22Rv1 (cell line): Measurements from ENCODE around the gene IKZF1.

Source experiments
- ZFX ChIP-seq: fragments of 450-650 bp; IDR thresholded peaks from 2 replicates; pipeline ENCODE4 v1.6.1; 2017; ENCODE audit warnings: antibody characterized with exemption, borderline replicate concordance
- TF ChIP-seq, protein P1 (sequence below): fragments of 450-650 bp; IDR thresholded peaks from 2 replicates; pipeline ENCODE4 v1.5.1; 2017; ENCODE audit warnings: mild to moderate bottlenecking

DNA sequence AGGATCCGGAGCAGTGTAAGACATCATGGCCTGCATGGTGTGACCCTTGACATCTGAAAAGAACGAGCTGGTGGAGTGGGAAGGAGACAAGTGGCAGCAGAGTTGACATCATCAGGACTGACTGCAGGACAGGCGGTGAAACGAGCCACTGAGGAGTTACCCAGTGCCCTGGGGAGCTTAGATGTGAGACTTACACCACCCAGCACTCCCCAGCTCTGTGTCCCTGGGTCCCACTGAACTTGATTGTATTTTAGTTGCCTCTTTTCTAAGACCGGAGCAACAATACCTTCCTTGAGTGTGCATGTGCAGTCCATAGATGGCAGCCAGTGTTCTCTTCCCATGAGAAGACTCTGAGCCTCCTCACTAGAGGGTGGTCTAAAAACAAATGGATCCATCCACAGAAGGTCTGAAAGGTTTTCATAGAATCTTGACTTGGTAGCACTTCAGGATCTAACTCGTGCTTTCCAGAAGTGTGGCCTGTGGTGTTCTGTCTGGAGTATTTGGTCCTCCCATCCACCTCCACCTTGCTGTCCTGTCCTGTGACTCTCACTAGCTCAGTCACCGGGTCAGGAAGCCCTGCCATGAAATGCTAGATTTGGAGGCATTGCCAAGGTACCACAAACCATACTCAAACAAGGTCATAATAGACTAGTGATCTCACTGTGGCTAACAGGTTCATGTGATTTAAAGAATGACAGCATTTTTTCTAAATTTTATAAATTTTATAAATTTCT lies 59.0 kb downstream of the IKZF1 start:
- TF ChIP-seq, protein P1, sequence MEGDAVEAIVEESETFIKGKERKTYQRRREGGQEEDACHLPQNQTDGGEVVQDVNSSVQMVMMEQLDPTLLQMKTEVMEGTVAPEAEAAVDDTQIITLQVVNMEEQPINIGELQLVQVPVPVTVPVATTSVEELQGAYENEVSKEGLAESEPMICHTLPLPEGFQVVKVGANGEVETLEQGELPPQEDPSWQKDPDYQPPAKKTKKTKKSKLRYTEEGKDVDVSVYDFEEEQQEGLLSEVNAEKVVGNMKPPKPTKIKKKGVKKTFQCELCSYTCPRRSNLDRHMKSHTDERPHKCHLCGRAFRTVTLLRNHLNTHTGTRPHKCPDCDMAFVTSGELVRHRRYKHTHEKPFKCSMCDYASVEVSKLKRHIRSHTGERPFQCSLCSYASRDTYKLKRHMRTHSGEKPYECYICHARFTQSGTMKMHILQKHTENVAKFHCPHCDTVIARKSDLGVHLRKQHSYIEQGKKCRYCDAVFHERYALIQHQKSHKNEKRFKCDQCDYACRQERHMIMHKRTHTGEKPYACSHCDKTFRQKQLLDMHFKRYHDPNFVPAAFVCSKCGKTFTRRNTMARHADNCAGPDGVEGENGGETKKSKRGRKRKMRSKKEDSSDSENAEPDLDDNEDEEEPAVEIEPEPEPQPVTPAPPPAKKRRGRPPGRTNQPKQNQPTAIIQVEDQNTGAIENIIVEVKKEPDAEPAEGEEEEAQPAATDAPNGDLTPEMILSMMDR, result no peak
- no peak for TF ChIP-seq ZFX
